HG02970 (cell line): ENCODE results near the gene ARHGAP45.
"Not testable (repeated sequence)": the region's sequence is repeated elsewhere in the genome, so short reads cannot be mapped to it uniquely, and the experiment has no call there.

ENCODE experiments used
- ATAC-seq: cut with Tn5 transposase; IDR thresholded peaks from one replicate; pipeline ENCODE4 v1.9.1; 2021; ENCODE audit warnings: mild to moderate bottlenecking, moderate library complexity, moderate number of reproducible peaks; ENCODE audit not compliant: unreplicated experiment, low FRiP score

ARHGAP45 gene

GRCh38 chr19:1066748-1067340, at the start of gene ARHGAP45:
TSS of gene ARHGAP45 (plus strand) at chr19:1067167. CDS start at chr19:1067406, 239 bp downstream.
- peak; percentile 35 for ATAC-seq

- no peak for ATAC-seq
Observed at GRCh38 chr19:1017906-1018305, 49.1 kb upstream of the ARHGAP45 start.

GRCh38 chr19:1018393-1018792, 48.6 kb upstream of the ARHGAP45 start:
- ATAC-seq: no peak

- ATAC-seq: no peak
Observed at GRCh38 chr19:1018932-1019615, 47.9 kb upstream of the ARHGAP45 start.

GRCh38 chr19:1019616-1019961, 47.4 kb upstream of the ARHGAP45 start:
- ATAC-seq: no peak

- no peak for ATAC-seq
Observed at GRCh38 chr19:1019980-1020867, 46.7 kb upstream of the ARHGAP45 start.

GRCh38 chr19:1020868-1021425, 46.0 kb upstream of the ARHGAP45 start, which contains the start of gene TMEM259:
TSS of gene TMEM259 (minus strand) at chr19:1021123. CDS start at chr19:1020996, 127 bp downstream.
- peak; percentile 88 for ATAC-seq

- not testable (repeated sequence) for ATAC-seq
Observed at GRCh38 chr19:1023883-1024188, 43.1 kb upstream of the ARHGAP45 start.

GRCh38 chr19:1025080-1025479, 41.9 kb upstream of the ARHGAP45 start:
- not testable (repeated sequence) for ATAC-seq

- peak; percentile 48 for ATAC-seq
Observed at GRCh38 chr19:1025960-1026782, 40.8 kb upstream of the ARHGAP45 start, which contains the start of gene CNN2. TSS of gene CNN2 (plus strand) at chr19:1026608. CDS start at chr19:1026662, 54 bp downstream.

- ATAC-seq: no peak
Observed at GRCh38 chr19:1026783-1027649, 40.0 kb upstream of the ARHGAP45 start.

- no peak for ATAC-seq
Observed at GRCh38 chr19:1027650-1028061, 39.3 kb upstream of the ARHGAP45 start.

- ATAC-seq: no peak
Observed at GRCh38 chr19:1028062-1028926, 38.7 kb upstream of the ARHGAP45 start.

GRCh38 chr19:1032264-1032867, 34.6 kb upstream of the ARHGAP45 start:
- no peak for ATAC-seq

GRCh38 chr19:1035998-1036621, 30.9 kb upstream of the ARHGAP45 start:
- ATAC-seq: no peak

GRCh38 chr19:1037621-1038064, 29.3 kb upstream of the ARHGAP45 start:
- peak; percentile 0 for ATAC-seq

GRCh38 chr19:1038978-1039645, 27.9 kb upstream of the ARHGAP45 start:
- ATAC-seq: no peak
